OCI-LY7 (cell line): ENCODE data around the gene ARHGEF4. TPM values are rescaled to one million over a fixed set of nuclear protein-coding genes. Genes with fewer than 3 reads are reported as not detected.

Experiments
- BruUV-seq: library from RNA; stranded (reverse); fragments of 400-500 nt; replicated peaks from 2 replicates; lab custom pipeline; 2021; lab: Mats Ljungman, UMichigan
- CTCF ChIA-PET: fragments of 300-600 bp; sonication (Branson Sonifier 250); formaldehyde crosslinking; loops from one replicate; lab custom pipeline; 2022; ENCODE audit warnings: antibody characterized with exemption; ENCODE audit not compliant: unreplicated experiment; lab: Charles Lee
- POLR2A ChIA-PET: fragments of 300-600 bp; sonication (Branson Sonifier 250); formaldehyde crosslinking; loops from one replicate; lab custom pipeline; 2022; ENCODE audit warnings: antibody characterized with exemption; lab: Charles Lee
- DNase-seq: peaks from one replicate; pipeline ENCODE4 v3.0.0-alpha.2; 2015; ENCODE audit warnings: low spot score
- H2AFZ ChIP-seq: fragments of 200-600 bp; sonication (generic), shearing (Covaris generic); 2 replicates; pipeline ENCODE4 v1.6.1; 2014; ENCODE audit warnings: mild to moderate bottlenecking, antibody characterized with exemption, low read length, moderate library complexity
- H3K27ac ChIP-seq: fragments of 200-600 bp; sonication (generic); 2 replicates; pipeline ENCODE4 v1.5.1; 2014; ENCODE audit warnings: mixed run types, low read depth, mild to moderate bottlenecking, moderate library complexity, low read length, inconsistent platforms; ENCODE audit not compliant: poor library complexity, severe bottlenecking
- H3K36me3 ChIP-seq: fragments of 200-600 bp; sonication (generic); 2 replicates; pipeline ENCODE4 v1.6.1; 2014; ENCODE audit warnings: mild to moderate bottlenecking, antibody characterized with exemption, low read length, moderate library complexity, mixed read lengths; ENCODE audit not compliant: insufficient read depth
- H3K4me1 ChIP-seq: fragments of 200-600 bp; sonication (generic); 2 replicates; pipeline ENCODE4 v1.5.1; 2014; ENCODE audit warnings: mild to moderate bottlenecking, low read length; ENCODE audit not compliant: insufficient read depth, poor library complexity, severe bottlenecking
- H3K4me2 ChIP-seq: fragments of 200-600 bp; sonication (generic); 2 replicates; pipeline ENCODE4 v1.6.1; 2014; ENCODE audit warnings: mild to moderate bottlenecking, low read length
- H3K4me3 ChIP-seq: fragments of 200-600 bp; sonication (generic); 2 replicates; pipeline ENCODE4 v1.5.1; 2014; ENCODE audit warnings: mild to moderate bottlenecking, low read depth, low read length; ENCODE audit not compliant: poor library complexity, severe bottlenecking
- H3K79me2 ChIP-seq: fragments of 200-600 bp; sonication (generic); 2 replicates; pipeline ENCODE4 v1.6.1; 2016; ENCODE audit warnings: low read depth, mild to moderate bottlenecking, low read length, moderate library complexity, mixed read lengths; ENCODE audit not compliant: insufficient read depth
- H3K9me2 ChIP-seq: fragments of 200-600 bp; sonication (generic); 2 replicates; pipeline ENCODE4 v1.6.1; 2016; ENCODE audit warnings: mild to moderate bottlenecking, low read length, mixed read lengths; ENCODE audit not compliant: insufficient read depth
- H3K9me3 ChIP-seq: fragments of 200-600 bp; sonication (generic); 2 replicates; pipeline ENCODE4 v1.6.1; 2014; ENCODE audit warnings: mild to moderate bottlenecking, mixed run types, low read length, mixed read lengths
- H4K20me1 ChIP-seq: fragments of 200-600 bp; sonication (generic); 2 replicates; pipeline ENCODE4 v1.6.1; 2014; ENCODE audit warnings: mild to moderate bottlenecking, antibody characterized with exemption, low read length, moderate library complexity, mixed read lengths; ENCODE audit not compliant: insufficient read depth
- CTCF ChIP-seq: fragments of 200-600 bp; sonication (generic); conservative IDR thresholded peaks from 2 replicates; pipeline ENCODE4 v1.5.1; 2014; ENCODE audit warnings: mild to moderate bottlenecking, antibody characterized with exemption, low read length, moderate library complexity, mixed read lengths
- EZH2phosphoT487 ChIP-seq: fragments of 200-600 bp; sonication (generic); IDR thresholded peaks from 2 replicates; pipeline ENCODE4 v1.6.1; 2018; ENCODE audit warnings: low read depth, borderline replicate concordance, mild to moderate bottlenecking, mixed run types, antibody characterized with exemption, low read length, moderate library complexity, mixed read lengths
- intact Hi-C: fragments of 100-400 bp; cut with micrococcal nuclease; formaldehyde crosslinking; loops from one replicate; pipeline ENCODE4 v1.10.0; 2022; ENCODE audit not compliant: unreplicated experiment
- total RNA-seq, 2 experiments: library from RNA; depleted of rRNA in 1 of 2; stranded (reverse); fragments of >200 nt in 1 of 2; shearing (Covaris generic) in 1 of 2; gene quantifications; 2 replicates each; pipeline ENCODE4 v1.2.3, GENCODE V29; 2014 to 2022

Gene ARHGEF4
- total RNA-seq, 2 experiments from 2014 or later: 1.1 to 1.7 TPM

GRCh38 chr2:131050896-131051295, 214.2 kb downstream of the ARHGEF4 start:
- ChIA-PET POLR2A (no interaction called here), CTCF (no interaction called here)
- Histone ChIP-seq H3K27ac (no peak overlapping the region), H3K9me3 (no peaks in the 10 kb centered on the region), H4K20me1 (peaks cover 7% of the 10 kb centered on the region; the same call in 1 of the 2 replicates), H2AFZ (no peak overlapping the region), H3K9me2 (no peaks in the 10 kb centered on the region), H3K4me1 (peaks cover 18% of the 10 kb centered on the region), H3K36me3 (peaks cover 90% of the 10 kb centered on the region), H3K4me2 (no peak overlapping the region), H3K4me3 (no peak overlapping the region), H3K79me2 (0 out of 2 replicates have a peak, but pooled peaks cover 3% of the 10 kb centered on the region)
- intact Hi-C loops: no loop called here
- no TSS peak for BruUV-seq
- DNase-seq: no peak
- TF ChIP-seq CTCF: no peak
- no peak for TF ChIP-seq EZH2phosphoT487

GRCh38 chr2:131052741-131053263, 216.1 kb downstream of the ARHGEF4 start:
- DNase-seq: no peak
- H3K36me3 ChIP-seq: peaks cover 97% of the 10 kb centered on the region
- TF ChIP-seq EZH2phosphoT487: no peak
- TF ChIP-seq CTCF: no peak
- ChIA-PET POLR2A (interaction anchor here (0.9 kb wide), 1 partner anchor 8 kb away, joined by 3 read pairs; no protein-coding TSS in a partner anchor), CTCF (no interaction called here)
- H3K4me1 ChIP-seq: peaks cover 18% of the 10 kb centered on the region
- no peak overlapping the region for H3K27ac ChIP-seq
- H3K4me3 ChIP-seq: no peak overlapping the region
- no peaks in the 10 kb centered on the region for H3K9me2 ChIP-seq
- no TSS peak for BruUV-seq
- no peak overlapping the region for H2AFZ ChIP-seq
- H3K79me2 ChIP-seq: peaks cover 18% of the 10 kb centered on the region; the same call in 1 of the 2 replicates
- no peaks in the 10 kb centered on the region for H3K9me3 ChIP-seq
- peaks cover 7% of the 10 kb centered on the region for H4K20me1 ChIP-seq
- intact Hi-C loops: no loop called here
- no peak overlapping the region for H3K4me2 ChIP-seq

GRCh38 chr2:131054488-131054887, 217.8 kb downstream of the ARHGEF4 start:
- no TSS peak for BruUV-seq
- no peak overlapping the region for H2AFZ ChIP-seq
- peaks cover 34% of the 10 kb centered on the region for H3K79me2 ChIP-seq
- no peak overlapping the region for H3K27ac ChIP-seq
- ChIA-PET CTCF (no interaction called here), POLR2A (interaction anchor here (0.5 to 0.6 kb wide), 2 partner anchors 22 to 79 kb away, joined by 3 read pairs; no protein-coding TSS in a partner anchor)
- intact Hi-C loops: no loop called here
- H3K9me2 ChIP-seq: no peaks in the 10 kb centered on the region
- no peak for TF ChIP-seq EZH2phosphoT487
- no peak for TF ChIP-seq CTCF
- no peak overlapping the region for H3K4me3 ChIP-seq
- H4K20me1 ChIP-seq: peaks cover 13% of the 10 kb centered on the region
- H3K4me2 ChIP-seq: no peak overlapping the region
- H3K9me3 ChIP-seq: no peaks in the 10 kb centered on the region
- H3K4me1 ChIP-seq: peaks cover 13% of the 10 kb centered on the region
- no peak for DNase-seq
- peaks cover 97% of the 10 kb centered on the region for H3K36me3 ChIP-seq
